ENCODE measurements around the gene CLK4.

DNA sequence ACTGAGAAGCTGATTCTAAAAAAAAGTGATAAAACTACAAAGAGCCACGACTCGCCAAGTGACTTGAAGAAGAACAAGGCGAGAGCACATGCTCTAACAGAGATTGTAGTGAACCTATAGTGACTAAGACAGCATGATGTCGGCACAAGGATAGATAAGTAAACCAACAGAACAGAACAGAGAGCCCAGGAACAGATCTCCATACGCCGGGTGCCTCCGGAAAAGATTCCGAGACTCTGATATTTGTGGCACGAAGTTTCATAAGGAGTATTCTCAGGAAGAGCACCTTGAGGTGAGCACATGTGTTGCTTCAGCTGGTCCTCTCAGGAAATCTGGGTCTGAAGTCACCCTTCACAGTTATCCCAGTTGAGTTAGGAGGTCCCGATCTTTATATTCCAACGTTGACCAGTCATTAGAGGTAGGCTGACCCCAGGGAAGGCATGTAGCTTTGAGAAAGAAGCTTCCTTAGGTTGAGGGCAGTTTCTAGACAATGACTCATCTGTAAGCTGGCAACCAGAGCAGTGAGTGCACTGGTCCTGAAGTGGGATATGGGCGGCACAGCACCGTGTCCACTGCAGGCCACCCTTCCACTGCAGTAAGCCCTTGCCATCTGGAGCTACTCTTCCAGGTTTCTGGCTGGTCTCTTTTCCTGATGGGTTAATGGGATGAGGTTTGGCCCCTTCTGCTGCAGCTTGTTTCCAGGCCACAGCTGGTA, 13.6 kb upstream of the CLK4 start:
- TF ChIP-seq, protein P1, sequence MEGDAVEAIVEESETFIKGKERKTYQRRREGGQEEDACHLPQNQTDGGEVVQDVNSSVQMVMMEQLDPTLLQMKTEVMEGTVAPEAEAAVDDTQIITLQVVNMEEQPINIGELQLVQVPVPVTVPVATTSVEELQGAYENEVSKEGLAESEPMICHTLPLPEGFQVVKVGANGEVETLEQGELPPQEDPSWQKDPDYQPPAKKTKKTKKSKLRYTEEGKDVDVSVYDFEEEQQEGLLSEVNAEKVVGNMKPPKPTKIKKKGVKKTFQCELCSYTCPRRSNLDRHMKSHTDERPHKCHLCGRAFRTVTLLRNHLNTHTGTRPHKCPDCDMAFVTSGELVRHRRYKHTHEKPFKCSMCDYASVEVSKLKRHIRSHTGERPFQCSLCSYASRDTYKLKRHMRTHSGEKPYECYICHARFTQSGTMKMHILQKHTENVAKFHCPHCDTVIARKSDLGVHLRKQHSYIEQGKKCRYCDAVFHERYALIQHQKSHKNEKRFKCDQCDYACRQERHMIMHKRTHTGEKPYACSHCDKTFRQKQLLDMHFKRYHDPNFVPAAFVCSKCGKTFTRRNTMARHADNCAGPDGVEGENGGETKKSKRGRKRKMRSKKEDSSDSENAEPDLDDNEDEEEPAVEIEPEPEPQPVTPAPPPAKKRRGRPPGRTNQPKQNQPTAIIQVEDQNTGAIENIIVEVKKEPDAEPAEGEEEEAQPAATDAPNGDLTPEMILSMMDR (conservative IDR thresholded peaks at IDR 0.05; ENCODE audit: low read depth, low read length): no peak
- TF ChIP-seq EZH2 (IDR thresholded peaks at IDR 0.05; ENCODE audit: low read length, unreplicated experiment): no peak
